HUDEP-2 (cell line): Measurements from ENCODE around the gene SATB2.

Experiments
- DNase-seq, 76 experiments: peaks; one replicate each; lab custom pipeline; 2025; ENCODE audit not compliant: unreplicated experiment in 76 of 76; lab: John Stamatoyannopoulos, UW

The SATB2 gene

DNA sequence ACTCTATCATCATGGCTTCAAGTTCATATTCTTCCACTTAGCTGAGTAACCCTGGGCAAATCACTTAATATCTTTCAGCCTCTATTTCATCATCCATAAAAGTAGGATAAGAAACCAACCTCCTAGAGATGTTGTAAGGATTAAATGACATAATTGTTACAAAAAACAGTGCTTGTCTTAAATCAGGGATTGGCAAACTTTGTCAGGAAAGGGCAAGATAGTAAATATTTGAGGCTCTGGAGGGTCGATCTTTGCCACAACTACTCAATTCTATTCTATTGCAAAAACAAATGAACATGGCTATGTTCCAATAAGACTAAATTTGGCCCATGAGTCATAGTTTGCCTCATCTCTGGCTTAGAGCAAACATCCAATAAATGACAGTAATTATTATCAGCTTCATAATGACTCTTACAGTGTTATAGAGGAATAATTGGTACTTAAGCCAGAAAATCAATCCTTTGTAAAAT, 184.7 kb downstream of the SATB2 start:
- DNase-seq = peak in 1 of 76 experiments; percentile 5

DNA sequence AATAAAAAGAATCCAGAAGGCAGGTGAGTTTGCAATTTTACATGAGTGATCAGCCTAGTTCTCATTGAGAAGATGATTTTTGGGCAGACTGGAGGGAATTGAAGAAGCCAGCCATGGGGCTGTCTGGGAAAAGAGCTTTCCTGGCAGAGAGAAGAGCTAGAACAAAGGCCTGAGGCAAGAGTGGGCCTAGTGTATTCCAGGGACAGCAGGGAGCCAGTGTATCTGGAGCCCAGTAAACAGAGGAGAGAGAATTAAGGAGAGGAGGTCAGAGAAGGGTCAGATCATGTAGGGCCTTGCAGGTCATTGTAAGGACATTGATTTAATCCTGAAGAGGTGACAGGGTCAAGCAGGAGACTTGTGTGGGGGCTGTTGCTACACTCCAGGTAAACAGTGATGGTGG, 195.8 kb downstream of the SATB2 start:
- DNase-seq = no peak

DNA sequence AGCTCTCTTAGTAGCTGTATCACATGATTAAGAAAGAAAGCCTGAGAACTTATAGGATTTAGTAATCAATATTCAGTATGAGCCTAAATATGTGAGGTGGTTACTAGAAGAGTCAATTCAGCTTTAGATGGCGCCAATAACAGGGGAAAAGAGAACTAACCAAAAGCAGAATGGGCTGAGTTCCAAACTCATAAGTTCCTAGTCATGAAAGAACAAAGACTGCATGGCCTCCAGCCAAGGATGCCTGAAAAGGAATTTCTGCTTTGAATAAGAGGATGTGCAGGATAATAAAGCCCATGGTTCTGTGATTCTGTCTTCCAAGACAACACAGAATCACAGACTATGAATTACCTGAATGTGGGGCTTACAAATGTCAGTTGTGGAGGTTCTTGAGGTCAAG, 196.5 kb downstream of the SATB2 start:
- DNase-seq = no peak

DNA sequence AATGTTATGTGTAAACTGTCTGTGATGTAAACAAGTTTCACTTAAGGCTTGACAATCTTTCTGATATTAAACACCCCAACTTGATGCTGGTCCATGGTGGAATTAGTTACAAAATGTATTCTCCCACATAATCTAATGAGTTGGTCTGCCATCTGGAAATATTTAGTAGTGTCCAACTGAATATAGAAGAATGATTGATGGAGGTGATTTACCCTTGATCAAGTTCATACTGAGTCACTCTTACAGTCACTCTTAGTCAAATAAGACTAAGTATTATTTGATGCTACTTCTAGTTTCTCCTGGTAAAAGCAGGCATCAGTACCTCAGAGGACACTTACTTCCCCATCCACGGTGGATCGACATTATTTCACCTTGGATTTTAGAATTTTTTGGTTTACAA, 198.1 kb downstream of the SATB2 start:
- no peak for DNase-seq

DNA sequence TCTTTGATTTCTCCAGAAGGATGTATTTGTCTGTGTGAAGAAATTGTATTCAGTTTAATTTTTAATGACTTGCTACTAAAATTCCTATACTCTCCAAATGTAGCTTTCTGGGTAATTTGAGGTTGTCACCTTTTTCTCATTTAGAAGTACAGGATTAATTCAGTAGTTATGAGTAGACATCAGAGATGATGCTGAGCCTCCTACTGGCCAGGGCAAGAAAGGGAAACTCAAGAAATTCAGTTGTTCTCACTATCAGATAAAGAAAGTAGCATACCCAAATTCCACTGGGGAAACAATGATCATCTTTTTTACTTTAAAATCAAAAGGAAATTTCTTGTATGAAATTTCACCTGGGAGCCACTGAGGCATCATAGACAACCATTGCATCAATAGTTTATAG, 199.4 kb downstream of the SATB2 start:
- no peak for DNase-seq

DNA sequence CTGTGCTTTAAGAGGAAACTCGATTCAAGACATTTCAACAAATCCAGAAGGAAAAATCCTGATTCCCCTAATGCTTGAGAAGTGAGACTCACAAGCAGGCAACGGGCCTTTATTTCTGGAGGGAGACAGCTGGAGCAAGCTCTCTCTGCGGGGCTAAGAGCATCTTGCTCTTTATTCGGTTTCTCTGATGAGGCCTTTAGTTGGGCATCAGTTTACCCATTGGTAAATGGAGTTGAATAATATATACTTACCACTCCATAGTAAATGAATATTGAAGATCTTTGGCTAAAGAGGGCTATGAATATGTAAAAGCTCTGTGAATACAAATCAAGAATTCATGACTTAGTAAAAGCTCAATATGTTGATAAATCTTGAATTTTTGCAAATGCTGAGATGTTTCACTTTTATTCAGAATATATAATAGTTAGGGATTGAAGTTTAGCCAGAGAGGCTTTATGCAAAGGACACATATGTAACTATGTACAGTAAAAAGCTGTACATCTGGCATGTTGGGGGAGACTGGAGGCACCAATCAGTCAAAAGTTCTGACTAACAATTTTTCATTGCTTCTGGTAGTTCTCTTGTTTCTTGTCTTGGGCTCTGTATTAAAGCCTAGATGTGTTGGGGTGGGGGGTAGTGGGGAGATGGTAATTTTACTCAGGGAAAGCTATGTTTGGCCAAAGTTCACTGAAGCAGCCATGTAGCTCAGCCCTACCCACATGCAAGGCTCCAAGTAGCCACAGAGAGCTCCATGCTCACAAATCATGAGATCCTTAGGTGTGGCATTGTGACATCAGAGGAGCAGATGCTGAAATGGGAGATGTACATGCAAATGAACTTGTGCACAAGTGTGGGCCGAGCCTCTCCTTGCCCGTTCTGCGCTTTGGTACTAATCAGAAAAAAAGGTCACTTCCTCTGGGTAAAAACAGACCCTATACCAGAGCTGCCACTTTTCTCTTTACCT, 200.2 kb downstream of the SATB2 start:
- no peak for DNase-seq

DNA sequence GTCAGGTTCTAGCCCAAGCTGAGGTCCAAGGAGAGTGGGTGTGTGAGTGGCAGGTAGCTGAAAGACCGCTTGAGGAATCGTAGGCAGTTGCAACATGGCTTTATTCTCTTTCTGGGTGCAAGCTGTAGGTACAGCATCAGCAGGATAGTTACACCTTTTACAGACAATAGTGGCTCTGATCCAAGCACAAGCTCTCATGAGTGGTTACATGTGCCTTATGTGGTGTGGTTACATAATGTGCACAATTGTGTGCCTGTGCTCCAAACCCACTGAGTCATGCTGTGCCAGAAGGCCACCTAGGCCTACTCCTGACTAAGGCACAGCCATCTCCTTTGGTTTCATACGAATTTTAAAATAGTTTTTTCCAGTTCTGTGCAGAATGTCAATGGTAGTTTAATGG, 227.6 kb downstream of the SATB2 start:
- no peak for DNase-seq

DNA sequence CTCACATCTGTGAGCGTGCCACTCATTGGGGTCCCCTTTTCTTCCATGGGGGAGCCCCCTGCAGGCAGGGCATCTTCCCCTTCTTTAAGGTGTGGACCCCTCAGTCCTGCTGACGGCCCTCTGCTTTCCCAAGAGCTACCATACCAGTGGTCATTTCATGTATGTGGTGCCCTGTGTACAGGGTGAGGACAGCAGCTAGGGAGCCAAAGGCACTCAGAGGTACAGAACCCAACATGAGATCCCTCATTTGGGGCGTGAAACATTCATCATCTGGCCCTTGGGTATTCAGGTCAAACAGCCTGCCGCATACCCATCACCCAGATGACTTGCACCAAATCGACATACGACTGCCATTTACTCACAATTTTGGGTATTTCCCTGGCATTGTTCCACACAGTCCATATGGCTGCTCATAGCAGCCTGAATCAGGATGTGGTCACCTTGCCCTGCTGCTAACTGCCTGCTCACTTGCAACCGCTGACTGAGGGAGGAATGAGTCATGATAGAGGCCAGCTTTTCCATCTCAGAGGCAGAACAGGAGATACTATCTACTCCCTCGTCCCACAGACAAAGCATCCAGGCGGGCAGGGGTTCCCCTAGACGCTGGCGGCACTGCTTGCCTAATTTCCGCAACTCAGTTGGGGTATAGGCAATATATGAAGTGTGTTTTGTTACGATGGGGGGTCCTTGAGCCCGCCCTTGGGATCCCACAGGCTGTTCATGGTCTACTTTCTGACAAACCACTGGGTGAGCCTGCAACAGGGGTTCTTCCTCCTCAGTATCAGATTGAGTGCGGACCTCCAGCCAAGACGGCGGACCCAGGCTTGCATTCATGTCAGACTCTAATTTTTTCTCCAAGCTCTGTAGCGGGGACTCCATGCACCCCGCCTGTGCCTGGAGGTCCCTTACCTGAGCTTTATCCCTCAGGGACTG, 228.6 kb downstream of the SATB2 start:
- DNase-seq = peak in 38 of 76 experiments; percentile 1 to 80 (median 26)

DNA sequence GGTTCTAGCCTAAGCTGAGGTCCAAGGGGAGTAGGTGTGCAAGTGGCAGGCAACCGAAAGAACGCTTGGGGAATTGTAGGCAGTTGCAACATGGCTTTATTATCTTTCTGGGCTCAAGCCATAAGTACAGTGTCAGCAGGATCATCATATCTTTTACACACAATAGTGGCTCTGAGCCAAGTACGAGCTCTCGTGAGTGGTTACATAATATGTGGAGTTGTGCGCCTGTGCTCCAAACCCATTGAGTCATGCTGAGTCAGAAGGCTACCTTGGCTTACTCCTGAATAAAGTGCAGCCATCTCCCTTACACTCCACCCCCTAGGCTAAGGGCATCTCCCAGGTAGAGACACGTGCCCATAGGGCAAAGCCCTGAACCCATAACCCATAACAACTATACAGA, 233.9 kb downstream of the SATB2 start:
- DNase-seq = peak in 23 of 76 experiments; percentile 2 to 77 (median 23)

DNA sequence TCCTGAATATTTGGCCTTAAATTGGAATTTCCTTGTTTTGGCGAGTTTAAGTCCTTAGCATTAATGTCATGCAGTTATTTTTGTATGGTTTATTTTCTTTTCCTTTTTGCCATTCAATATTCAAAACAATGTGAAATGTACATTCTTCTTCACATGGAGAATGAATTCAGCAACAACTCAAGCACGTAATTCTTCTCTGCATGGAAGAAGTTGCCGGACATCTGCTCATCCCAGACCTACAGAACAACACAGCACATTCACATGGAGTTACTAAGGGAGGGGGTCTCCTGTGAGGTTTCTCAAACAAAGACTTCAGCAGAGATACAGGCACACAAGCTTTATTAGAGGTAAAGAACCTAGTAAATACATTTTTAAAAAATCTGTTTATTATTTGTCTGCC, 236.8 kb downstream of the SATB2 start:
- no peak for DNase-seq

DNA sequence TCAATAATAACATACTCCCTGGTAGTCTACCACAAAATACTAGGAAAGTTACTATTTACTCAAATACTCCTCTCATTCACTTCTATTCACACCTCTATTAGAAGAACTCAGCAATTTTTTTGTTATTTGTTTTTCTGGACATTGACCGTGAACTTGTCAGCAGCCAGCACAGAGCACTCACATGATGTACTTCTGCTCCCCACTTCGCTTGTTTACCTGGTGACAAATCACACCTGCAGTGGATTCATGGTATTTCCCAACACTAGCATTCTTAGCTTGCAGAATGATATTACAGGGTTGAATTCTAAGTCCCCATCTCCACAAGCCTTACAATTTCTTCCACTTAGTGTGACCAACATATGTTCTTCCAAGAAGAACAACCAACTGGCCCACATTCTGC, 238.2 kb downstream of the SATB2 start:
- no peak for DNase-seq
